Peyer's patch (tissue), 4 donors: ENCODE measurements around the gene CADM3. TPM values are rescaled to one million over a fixed set of nuclear protein-coding genes. Genes with fewer than 3 reads are reported as not detected.

Source experiments
- DNase-seq, 3 donors: peaks; one replicate each; pipeline ENCODE4 v3.0.0-alpha.2; 2017 to 2019
- H3K27ac ChIP-seq, 4 donors: fragments of 200-600 bp; sonication (generic); one replicate each; pipeline ENCODE4 v1.5.1; 2016 to 2019
- H3K27me3 ChIP-seq, 2 donors: fragments of 200-600 bp; sonication (generic); one replicate each; pipeline ENCODE4 v1.5.1; 2019
- H3K36me3 ChIP-seq, 3 donors: fragments of 200-600 bp; sonication (generic); one replicate each; pipeline ENCODE4 v1.5.1; 2016 to 2019
- H3K4me1 ChIP-seq, 4 donors: fragments of 200-600 bp; sonication (generic); one replicate each; pipeline ENCODE4 v1.5.1; 2016 to 2019
- H3K4me3 ChIP-seq, 4 donors: fragments of 200-600 bp; sonication (generic); 1 replicate in 3 of 4; 2 replicates in 1 of 4; pipeline ENCODE4 v1.5.1; 2016 to 2019; ENCODE audit warnings: mild to moderate bottlenecking in 1 of 4
- H3K9me3 ChIP-seq, 4 donors: fragments of 200-600 bp; sonication (generic); one replicate each; pipeline ENCODE4 v1.5.1; 2016 to 2019; ENCODE audit warnings: mild to moderate bottlenecking in 1 of 4
- POLR2A ChIP-seq, 2 donors: fragments of 450-650 bp; IDR thresholded peaks; one replicate each; pipeline ENCODE4 v1.5.1; 2017; ENCODE audit warnings: antibody characterized with exemption in 2 of 2, mild to moderate bottlenecking in 2 of 2, moderate library complexity in 2 of 2
- total RNA-seq, 4 donors: library from RNA; depleted of rRNA; stranded (reverse); fragments of >200 nt; gene quantifications; one replicate each; pipeline ENCODE4 v1.1.0, GENCODE V29; 2016
- TF ChIP-seq, protein P1 (sequence below), 6 experiments: fragments of 450-650 bp in 4 of 6; fragments of 200-600 bp in 2 of 6; sonication (generic) in 1 of 6; IDR thresholded peaks; one replicate each; pipeline ENCODE4 v1.5.1; 2017 to 2019; ENCODE audit warnings: antibody characterized with exemption in 6 of 6, mild to moderate bottlenecking in 3 of 6, moderate library complexity in 1 of 6

Gene CADM3
- total RNA-seq, 4 donors from 2014 or later, result 2.1 to 19.8 (median 8.1) TPM

DNA sequence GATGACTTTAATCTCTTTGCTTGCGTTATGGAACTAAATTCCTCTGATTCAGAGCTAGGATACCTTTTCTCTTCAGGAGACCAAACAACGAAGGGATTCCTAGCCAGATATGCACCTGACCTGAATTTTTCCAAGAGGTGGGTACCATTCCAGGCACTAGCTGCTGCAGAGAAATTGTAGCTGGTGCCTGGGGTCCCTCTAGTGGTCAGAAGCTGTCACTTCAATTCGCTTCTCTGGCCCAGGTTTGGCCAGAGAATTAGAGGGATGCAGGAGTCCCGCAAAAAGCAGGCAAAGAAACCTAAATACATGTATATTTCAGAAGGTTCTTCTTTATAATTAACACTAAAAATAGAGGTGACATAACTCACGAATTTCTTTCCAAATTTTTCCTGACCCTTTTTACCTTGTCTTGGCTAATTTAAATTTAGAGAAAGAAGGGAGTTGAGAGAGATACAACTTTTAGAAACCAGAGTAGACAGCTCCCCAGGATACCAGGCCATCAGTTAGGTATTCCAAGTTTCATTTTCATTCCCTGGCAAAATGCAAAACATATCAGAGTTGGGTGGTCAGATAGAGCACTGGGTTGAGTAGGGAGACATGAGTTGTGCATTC is 42.8 kb downstream of the CADM3 start:
- no peak overlapping the region for H3K4me3 ChIP-seq
- no peak for TF ChIP-seq POLR2A (IDR thresholded peaks at IDR 0.05)
- TF ChIP-seq, protein P1, sequence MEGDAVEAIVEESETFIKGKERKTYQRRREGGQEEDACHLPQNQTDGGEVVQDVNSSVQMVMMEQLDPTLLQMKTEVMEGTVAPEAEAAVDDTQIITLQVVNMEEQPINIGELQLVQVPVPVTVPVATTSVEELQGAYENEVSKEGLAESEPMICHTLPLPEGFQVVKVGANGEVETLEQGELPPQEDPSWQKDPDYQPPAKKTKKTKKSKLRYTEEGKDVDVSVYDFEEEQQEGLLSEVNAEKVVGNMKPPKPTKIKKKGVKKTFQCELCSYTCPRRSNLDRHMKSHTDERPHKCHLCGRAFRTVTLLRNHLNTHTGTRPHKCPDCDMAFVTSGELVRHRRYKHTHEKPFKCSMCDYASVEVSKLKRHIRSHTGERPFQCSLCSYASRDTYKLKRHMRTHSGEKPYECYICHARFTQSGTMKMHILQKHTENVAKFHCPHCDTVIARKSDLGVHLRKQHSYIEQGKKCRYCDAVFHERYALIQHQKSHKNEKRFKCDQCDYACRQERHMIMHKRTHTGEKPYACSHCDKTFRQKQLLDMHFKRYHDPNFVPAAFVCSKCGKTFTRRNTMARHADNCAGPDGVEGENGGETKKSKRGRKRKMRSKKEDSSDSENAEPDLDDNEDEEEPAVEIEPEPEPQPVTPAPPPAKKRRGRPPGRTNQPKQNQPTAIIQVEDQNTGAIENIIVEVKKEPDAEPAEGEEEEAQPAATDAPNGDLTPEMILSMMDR (IDR thresholded peaks at IDR 0.05), result peak; percentile 37 to 87 (median 68)
- H3K9me3 ChIP-seq, result no peaks in the 10 kb centered on the region
- peak in 1 of 3 donors; percentile 67 for DNase-seq
- no peaks in the 10 kb centered on the region for H3K27me3 ChIP-seq
- H3K36me3 ChIP-seq, result no peaks in the 10 kb centered on the region
- H3K27ac ChIP-seq, result no peak overlapping the region
- no peaks in the 10 kb centered on the region for H3K4me1 ChIP-seq

DNA sequence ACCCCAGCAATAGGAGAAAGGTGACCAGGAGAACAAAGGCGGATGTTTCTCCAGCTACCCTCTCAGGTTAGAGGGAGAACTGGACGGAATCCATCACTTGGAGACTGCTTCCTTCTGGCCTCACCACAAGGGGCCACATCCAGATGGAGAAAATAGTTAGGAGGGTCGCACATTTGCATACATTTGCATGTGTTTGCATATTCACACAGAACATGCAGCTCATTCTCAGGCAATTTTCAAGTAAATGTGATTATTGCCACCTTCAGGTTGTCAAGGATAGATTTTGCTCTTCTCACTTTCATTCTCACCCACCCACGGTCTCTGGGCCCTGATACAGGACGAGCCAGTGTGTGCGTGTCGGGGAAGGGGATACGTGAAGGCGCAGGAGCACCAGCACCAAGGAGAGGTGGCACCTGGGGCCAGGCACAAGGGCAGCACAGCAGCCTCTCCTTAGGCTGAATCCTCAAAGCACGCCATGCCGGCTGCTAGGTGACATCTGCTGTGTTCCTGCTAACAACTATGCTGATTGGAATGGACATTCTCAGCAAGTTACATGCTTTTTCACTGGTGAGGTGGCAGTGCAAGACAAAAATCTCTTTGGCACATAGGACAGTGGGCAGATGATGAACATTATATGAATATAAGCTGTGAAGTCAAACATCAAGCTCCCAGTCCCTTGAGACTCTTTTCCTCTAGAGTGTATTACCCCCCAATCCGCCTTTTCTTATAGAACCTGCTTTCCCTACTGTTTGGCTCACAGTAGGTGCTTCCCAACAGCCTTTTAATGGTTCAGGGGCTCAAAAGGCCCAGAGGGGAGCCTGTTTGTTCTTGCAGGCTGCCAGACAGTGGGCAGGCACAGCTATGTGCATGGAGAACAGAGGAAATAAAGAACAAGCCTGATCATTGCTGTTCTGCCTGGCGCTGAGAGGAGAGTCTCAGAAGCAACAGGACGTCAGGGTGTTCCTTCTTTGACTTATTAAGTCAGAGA is 47.5 kb downstream of the CADM3 start:
- no peaks in the 10 kb centered on the region for H3K36me3 ChIP-seq
- no peak overlapping the region for H3K4me3 ChIP-seq
- H3K4me1 ChIP-seq, result no peaks in the 10 kb centered on the region
- H3K27me3 ChIP-seq, result no peaks in the 10 kb centered on the region
- no peak for TF ChIP-seq POLR2A (IDR thresholded peaks at IDR 0.05)
- TF ChIP-seq, protein P1 (IDR thresholded peaks at IDR 0.05), result no peak
- H3K9me3 ChIP-seq, result no peaks in the 10 kb centered on the region
- no peak overlapping the region for H3K27ac ChIP-seq
- no peak for DNase-seq

DNA sequence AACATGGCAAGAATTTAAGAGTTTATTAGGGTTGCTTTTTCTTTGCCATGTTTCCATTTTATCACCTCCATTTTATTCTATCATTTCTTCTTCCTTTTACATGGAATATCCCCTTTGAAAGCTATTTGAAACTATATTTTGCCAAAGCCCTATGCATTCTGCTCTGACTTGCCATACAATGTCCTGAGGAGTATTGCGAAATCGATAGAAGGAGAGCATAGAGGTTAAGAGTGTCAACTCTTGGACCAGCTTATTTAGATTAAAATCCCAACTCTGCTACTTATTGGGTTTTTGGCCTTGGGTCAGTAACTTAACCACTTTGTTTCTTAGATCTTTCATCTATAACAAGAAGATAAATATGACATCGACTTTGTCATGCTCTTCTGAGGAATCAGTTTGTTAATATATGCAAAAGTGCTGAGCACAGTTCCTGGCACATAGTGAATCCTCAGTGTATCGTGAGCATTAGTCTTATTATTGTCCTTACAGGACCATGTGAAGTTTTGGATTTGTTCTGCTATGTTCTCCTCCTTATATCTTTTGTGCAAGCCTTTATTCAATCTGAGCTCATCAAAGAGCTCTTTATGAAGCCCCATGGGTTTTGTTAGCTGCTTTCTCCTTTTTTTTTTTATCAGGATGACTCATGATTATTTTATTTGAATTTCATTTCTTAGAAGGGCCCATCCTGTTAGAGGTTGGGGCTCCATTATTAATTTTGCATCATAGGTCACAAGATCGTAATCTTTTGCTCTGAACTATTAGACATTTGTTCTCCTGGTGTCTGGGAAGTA is 50.9 kb downstream of the CADM3 start:
- no peaks in the 10 kb centered on the region for H3K27me3 ChIP-seq
- no peaks in the 10 kb centered on the region for H3K4me1 ChIP-seq
- no peaks in the 10 kb centered on the region for H3K36me3 ChIP-seq
- H3K4me3 ChIP-seq, result no peak overlapping the region
- no peaks in the 10 kb centered on the region for H3K9me3 ChIP-seq
- TF ChIP-seq POLR2A (IDR thresholded peaks at IDR 0.05), result no peak
- TF ChIP-seq, protein P1 (IDR thresholded peaks at IDR 0.05), result no peak
- no peak for DNase-seq
- no peak overlapping the region for H3K27ac ChIP-seq

DNA sequence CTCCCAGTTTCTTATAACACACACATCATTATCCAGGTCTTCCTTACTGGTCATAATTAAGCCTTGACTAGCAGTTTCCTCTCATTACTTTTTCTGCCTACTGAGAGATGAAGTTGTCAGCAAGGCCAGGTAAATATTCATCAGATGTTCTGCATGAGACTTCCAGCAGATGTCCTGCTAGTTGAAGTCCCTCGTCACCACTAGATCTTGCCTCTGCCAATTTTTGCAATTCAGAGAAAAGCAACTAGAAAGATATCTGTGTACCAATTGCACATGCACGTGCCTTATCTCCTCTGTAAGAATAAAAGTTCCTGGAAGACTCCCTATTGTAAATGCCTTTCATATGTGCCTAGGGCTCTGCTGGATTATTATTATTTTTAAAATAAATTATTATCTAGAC is 51.6 kb downstream of the CADM3 start:
- TF ChIP-seq, protein P1 (IDR thresholded peaks at IDR 0.05), result no peak
- no peak for TF ChIP-seq POLR2A (IDR thresholded peaks at IDR 0.05)
- Histone ChIP-seq H3K4me3 (no peak overlapping the region), H3K4me1 (no peaks in the 10 kb centered on the region), H3K27ac (no peak overlapping the region), H3K9me3 (no peaks in the 10 kb centered on the region), H3K27me3 (no peaks in the 10 kb centered on the region), H3K36me3 (no peaks in the 10 kb centered on the region)
- no peak for DNase-seq

DNA sequence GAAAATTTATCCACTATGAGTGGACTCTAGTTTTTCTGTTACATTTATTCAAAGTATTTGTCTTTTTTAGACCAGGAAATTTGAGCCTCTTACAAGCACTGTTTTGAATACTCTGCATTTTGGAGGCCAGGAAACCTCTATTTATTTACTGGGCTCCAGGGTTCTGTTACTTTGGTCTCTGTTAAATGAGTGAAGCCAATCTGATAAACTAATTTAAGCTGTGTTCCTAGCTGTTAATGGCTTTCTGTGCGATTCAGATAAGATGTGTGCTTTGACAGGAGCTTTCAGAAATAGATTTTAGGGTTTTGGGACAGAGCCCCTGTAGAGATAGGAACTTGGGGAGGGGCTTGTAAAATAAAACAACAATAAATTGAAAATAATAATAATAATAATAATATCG is 57.1 kb downstream of the CADM3 start:
- H3K27ac ChIP-seq, result no peak overlapping the region
- TF ChIP-seq POLR2A (IDR thresholded peaks at IDR 0.05), result no peak
- TF ChIP-seq, protein P1 (IDR thresholded peaks at IDR 0.05), result no peak
- no peak for DNase-seq

More for the DNA sequence above, 57.1 kb downstream of the CADM3 start:
- Histone ChIP-seq H3K4me1 (peaks cover 0 to 9% (median 0%) of the 10 kb centered on the region in 4 donors), H3K27me3 (no peaks in the 10 kb centered on the region), H3K9me3 (no peaks in the 10 kb centered on the region), H3K36me3 (no peaks in the 10 kb centered on the region), H3K4me3 (no peak overlapping the region)
